Raji (cell line): Measurements from ENCODE around the gene SPECC1L.

Experiments used
- POLR2A ChIP-seq: IDR thresholded peaks from 2 replicates; pipeline ENCODE4 v1.6.1; 2011; ENCODE audit warnings: low read depth, low read length, control low read depth; ENCODE audit not compliant: insufficient read depth

Gene SPECC1L

DNA sequence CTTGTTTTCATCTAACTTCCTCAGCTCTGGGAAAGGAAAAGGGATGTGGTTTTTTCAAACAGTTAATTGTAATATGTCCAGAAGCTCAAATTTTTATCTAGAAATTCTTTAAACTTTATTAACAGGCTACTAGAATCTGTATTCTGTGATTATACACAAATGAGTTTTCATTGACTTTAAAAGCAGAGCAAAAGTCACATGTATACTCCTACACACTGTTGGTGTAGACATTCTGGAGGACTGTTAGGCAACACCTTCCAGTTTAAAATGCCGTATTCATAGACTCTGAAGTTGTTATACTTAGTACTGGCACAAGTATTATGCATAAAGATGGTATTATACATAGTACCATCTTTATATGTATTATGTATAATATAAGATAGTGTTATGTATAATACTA lies 64.9 kb downstream of the SPECC1L start:
- no peak for TF ChIP-seq POLR2A

DNA sequence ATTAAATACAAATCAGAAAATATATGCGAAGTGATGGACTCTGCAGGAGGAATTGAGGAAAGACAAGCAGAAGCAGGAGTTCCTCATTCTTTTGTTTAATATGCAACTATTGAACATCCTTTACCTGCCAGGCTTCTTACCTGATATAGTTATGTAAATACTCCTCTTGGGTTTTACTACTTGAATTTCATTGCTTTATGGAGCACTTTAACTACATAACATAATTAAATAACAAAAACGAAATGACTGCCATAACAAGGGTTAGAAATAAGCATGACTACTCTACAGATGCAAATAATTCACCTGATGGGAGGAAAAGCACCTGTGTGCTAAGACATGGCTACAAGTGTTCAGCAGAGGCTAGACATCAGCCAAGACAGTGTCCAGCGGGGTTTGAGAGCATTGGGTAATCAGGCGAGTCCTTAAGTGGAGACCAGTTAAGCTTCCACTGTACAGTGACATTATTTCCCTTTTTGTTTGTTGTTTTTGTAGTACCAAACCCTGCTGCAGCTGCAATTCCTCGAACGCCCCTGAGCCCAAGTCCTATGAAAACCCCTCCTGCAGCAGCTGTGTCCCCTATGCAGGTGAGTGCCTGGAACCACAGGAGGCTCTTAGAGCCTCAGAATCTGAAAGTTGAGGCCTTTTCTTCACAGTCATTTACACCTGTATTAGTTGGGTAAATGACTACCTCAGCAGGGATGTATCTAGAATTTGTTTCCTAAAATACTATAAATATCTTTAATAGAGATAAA lies 67.4 kb downstream of the SPECC1L start:
- TF ChIP-seq POLR2A, result no peak

DNA sequence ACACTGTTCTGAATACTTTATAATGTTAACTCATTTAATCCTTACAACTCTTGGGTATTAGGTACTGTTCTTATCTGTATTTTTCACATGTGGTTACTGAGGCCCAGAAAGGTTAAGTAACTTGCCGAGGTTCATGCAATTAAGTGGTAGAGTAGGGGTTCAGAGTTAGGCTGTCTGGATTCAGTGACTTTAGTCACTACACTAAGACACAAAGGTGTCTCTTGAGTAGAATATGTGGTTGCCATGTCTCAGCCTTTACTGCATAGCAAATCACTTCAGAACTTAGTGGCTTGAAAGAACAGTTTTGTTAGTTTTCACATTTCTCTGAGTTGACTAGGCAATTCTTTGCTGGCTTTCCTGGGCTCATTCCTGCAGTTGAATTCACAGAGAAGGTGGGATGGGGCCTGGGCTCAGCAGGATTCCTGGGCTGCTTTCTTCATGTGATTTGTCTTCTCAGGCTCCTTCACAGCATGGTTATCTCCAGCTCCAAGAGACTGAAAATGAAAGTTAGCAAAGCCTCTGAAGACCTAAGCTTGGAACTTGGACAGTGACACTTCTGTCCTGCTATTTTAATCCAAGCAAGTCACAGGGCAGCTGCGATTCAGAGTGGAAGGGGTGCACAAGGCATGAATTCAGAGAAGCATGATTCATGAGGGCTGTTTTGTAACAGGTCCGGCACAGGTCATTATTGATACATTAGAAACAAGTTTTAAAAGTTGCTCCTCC lies 68.3 kb downstream of the SPECC1L start:
- TF ChIP-seq POLR2A, result no peak

DNA sequence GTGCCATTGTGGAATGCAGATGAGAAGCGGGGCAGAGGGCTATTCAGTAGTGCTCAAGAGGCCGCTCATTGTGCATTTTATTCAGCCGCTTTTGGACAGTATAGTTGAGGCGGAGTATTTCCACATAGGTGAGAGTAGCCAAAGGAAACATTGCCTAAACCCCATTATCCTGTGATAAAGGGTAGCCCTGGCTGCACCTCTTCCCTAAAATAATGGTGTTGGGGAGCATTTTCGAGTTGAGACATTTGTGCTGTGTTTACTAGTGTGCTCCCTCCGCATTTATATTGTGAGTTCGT lies 68.8 kb downstream of the SPECC1L start:
- no peak for TF ChIP-seq POLR2A

DNA sequence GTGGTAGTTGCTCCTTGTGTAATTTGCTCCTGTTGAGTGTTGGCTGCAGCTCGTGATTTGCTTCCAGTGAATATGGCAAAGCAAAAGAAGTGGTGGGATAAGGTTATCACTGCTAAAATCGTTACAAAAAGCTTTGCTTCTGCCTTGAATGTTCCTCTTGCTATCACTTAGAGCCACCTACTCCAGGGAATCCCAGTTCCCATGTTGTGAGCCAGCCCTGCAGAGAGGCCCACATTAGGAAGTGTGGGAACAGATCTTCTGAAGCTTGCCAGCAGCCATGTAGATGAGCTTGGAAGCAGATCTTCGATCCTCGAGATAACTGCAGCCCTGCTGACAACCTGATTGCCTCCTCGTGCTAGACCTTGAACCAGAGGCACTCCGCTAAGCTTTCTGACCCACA lies 71.0 kb downstream of the SPECC1L start:
- TF ChIP-seq POLR2A, result no peak

DNA sequence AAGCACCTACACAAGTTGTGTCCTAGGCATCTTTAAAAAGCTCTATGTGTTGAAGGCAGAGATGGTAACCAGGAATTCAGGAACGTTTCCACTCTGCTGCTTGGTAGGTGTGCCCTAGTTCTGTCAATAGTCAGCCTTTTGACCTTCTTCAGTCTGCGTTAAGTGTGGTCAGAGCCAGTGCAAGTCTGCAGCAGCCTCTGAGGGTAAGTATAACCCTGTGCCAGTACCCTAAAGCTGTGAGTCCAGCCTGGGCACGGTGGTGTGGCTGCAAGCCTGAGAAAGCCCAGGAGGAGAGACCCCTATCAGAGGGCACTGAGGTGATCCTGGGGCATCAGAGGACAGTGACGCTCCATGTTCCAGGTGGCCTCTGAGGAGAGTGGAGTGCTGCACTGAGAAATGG lies 80.0 kb downstream of the SPECC1L start:
- TF ChIP-seq POLR2A, result no peak

DNA sequence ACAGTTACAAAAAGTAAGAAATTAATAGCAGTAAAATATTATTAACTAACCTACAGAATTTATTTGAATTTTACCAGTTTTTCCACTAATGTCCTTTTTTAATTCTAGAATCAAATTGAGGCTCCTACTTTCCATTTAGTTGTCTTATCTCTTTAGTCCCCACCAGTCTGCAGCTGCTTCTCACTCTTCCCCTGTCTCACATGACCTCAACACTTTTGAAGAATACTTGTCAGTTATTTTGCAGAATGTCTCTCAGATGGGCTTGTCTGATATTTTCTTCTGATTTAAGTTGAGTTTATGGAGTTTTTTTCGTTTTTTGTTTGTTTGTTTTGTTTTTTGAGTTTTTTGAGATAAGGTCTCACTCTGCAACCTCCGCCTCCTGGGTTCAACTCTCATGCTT lies 82.5 kb downstream of the SPECC1L start:
- TF ChIP-seq POLR2A, result no peak

DNA sequence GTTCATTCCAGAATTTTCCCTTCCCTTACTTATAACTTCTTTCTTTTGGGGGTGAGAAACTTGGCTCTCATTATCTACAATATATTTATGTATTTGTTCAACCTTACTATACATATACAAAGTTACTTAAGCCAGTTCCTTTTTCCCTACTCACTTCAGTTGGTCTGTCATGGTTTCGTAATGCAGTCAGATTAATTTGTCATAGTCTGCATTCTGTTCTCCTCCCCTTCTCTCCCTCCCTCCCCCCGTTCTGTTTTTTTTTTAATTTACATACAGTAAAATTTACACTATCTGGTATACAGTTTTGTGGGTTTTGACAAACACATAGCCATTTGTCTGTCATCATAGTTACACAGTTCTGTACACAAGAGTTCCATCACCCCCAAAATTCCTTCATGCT lies 84.9 kb downstream of the SPECC1L start:
- no peak for TF ChIP-seq POLR2A

DNA sequence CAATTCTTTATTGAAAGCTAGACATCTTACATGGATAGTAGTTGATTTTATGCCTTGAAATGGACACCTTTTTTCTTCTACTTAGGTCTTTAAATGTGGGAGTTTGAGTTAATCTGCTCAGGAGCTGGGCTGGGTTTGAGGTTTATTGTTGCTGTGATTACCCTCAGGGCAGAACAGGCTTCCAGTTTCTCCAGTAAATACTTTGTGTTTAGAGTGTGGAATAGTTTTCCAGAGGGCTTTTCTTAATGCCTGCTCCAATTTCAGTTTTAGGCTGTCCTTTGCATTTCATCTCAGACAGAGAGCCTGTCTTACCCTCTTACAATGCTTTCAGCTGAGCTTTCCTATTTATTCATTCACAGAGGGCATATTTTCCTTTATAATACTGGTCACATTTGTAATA lies 86.9 kb downstream of the SPECC1L start:
- no peak for TF ChIP-seq POLR2A

DNA sequence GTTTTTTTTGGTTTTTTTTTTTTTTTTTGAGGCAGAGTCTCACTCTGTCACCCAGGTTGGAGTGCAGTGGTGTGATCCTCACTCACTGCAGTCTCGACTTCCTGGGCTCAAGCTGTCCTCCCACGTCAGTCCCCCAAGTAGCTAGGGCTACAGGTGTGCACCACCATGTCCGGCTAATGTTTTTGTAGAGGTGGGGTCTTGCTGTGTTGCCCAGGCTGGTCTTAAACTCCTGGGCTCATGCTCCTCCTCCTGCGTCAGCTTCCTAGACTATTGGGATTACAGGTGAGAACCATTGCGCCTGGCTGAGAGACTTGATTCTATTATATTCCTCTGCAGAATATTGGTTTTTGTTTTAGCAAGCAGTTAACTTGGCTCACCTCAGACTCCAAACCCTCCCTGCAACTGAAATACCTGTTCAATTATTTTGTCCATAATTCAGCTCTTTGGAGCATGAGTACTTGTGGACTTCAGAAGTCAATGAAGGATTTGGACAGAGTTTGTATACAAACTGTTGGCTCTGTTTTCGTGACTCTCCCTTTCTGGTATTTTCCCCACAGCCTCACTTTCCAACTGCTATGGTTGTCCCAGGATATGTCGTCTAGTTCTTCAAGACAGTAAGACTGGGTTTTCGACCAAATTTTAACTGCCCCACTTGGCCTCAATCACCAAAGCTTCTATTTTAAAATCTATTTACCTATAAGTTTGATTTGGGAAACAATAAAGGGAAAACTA lies 87.6 kb downstream of the SPECC1L start:
- no peak for TF ChIP-seq POLR2A

DNA sequence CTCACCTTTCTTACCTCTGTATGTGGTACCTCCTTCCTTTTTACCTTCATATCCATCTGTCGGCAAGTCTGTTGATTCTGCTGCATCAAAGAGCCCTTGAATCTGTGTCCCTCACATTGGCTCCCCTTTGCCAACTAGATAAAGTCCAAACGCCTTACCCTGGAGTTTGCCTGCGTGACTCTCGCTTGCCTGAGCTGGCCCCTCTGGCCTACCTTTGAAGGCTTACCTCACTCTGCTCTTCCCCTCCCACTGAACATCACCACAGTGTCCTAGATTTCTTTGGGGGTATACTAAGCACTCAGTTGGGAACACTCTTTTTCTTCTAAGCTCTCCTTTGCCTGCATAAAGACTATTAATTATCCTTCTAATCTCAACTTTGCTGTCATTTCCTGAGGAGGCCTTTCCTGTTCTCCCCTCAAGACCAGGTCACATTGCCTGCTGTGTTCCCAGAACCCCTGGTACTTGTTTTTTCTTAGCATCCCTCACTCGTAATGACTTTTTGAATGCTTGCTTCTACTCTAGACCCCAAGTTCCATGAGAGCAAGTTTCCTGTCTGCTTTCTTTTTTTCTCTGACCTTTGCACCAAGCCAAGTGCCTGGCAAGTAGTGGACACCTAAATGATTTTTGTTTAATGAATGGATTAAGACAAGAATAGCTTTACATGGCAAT lies 89.0 kb downstream of the SPECC1L start:
- no peak for TF ChIP-seq POLR2A

DNA sequence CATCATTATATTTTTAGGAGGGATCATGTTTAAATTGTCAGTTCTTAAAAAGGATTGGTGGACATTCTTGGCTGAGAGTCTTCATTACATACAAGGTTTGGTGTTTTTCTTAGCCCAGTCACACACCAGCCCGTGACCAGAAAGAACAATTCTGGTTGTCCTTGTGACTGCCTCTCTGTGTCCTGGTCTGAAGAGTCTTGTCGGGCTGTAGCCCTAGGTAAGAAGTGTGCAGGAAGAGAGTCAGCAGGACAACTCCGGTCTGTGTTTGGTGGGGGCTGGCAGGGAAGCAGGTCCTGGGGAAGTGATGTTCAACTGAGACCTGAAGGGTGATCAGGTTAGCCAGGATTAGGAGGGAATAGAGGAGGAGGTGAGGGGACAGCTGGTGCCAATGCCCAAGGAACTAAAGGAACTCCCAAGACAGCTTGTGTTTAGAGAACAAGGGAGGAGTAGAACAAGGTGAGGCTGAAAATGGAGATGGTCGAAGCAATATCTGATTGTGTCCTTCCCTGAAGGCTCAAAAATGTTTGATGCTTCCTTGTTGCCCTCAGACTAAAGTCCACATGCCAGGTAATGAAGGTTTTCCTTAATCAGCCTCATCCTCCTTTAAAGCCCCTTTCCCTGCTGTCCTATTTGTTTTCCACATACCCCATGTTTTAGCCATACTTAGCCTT lies 91.5 kb downstream of the SPECC1L start:
- TF ChIP-seq POLR2A, result no peak

DNA sequence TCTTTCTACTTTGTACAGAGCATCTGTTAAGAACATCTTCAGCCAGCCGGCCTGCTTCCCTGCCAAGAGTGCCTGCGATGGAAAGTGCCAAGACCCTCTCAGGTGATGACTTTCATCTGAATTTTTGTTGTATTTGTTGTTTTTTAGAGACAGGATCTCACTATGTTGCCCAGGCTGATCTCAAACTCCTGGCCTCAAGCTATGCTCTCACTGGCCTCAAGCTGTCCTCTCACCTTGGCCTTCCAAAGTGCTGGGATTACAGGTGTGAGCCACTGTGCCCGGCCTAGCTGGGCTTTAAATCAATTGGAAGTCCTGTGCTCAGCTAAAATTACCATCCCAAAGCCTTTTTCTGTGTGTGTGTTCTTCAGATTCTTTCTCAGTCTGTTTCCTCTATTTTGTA lies 92.6 kb downstream of the SPECC1L start:
- no peak for TF ChIP-seq POLR2A

DNA sequence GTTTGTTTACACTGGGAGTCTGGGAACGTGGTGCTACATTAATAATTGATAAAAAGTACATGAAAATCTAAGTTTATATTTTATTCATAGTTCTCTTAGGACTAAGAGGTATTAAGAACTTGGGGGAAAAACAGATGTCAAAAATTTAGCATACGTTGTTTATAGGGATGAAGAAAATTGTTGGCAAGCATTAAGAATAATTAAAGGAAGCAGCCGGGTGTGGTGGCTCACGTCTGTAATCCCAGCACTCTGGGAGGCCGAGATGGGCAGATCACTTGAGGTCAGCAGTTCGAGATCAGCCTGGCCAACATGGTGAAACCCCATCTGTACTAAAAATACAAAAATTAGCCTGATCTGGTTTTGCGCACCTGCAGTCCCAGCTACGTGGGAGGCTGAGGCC lies 96.1 kb downstream of the SPECC1L start:
- no peak for TF ChIP-seq POLR2A

DNA sequence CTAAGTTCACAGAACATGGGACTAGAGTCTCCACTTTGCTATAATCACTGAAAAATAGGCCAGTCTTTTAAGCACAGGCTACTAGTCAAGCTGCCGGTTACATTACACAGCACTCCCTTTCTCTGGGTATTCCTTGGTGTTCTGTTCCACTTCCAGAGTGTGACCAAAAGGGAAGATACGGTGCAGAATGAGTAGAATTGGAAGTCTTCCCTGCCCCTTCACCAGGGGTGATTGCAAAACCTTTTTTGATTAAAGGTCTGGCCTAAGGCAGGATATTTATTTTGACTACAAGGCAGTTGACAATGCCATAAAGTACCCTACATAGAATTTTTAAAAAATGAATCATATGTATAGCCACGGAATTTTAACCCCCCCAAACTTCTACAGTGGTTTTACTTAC lies 97.2 kb downstream of the SPECC1L start:
- no peak for TF ChIP-seq POLR2A
